RKO (cell line): ENCODE results near the gene LENG8.
A peak's percentile ranks its signal among the peaks of the same experiment; 100 is the strongest.
"Not testable (repeated sequence)": the region's sequence is repeated elsewhere in the genome, so short reads cannot be mapped to it uniquely, and the experiment has no call there.

ENCODE experiments used
- DNase-seq: peaks from one replicate; pipeline ENCODE4 v3.0.0-alpha.2; 2016; ENCODE audit warnings: low spot score

The LENG8 gene

GRCh38 chr19:54462047-54462654, 13.2 kb downstream of the LENG8 start:
- DNase-seq, result peak; percentile 52

DNA sequence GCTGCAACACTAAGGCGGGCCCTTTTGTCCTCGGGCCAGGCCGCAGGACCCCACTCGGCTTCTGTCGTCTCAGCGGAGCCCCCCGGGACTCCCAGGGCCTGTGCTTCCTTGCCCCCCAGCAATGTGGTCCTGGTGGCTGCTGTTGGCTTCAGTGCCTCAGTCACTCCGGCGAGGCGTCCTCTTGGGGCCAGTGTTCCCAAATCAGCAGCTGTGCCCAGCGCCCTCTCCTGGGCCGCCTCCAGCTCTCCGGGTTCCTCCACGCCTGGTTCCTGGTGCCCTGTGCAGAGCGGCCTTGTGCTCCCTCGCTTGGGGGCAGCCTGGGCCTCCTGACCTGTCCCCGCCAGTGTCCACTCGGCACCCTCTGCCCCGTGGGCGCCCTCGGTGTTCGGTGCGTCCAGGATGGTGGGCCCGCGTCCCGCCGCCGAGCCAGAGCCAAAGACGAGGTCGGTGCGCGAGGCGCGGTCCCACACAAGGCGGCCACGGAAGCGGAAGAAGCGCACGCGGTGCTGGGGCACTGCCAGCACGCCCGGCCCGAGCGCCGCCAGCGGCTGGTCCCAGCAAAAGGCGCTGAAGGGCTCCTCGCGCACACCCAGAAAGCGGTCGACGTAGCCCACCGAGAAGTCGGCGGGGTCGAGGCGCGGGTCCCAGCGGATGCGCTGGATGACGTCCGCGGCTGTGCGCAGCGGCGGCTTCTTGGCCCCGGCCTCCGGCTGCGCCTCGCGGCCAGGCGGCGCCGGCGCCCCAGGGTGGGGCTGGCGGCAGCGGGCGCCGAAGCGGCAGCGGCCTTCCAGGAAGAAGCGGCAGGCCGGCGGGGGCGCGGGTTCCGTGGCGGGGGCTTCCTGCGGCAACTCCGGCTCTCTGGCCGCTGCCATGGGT, 13.9 kb downstream of the LENG8 start:
- DNase-seq, result peak; percentile 74

- DNase-seq, result peak; percentile 99
Observed at GRCh38 chr19:54463531-54464043, 14.6 kb downstream of the LENG8 start, which contains the start of gene LENG9. TSS of gene LENG9 (minus strand) at chr19:54463778. CDS start at chr19:54463526, 252 bp downstream.

- DNase-seq, result peak; percentile 90
Observed at GRCh38 chr19:54464044-54464629, 15.1 kb downstream of the LENG8 start.

- peak; percentile 97 for DNase-seq
Observed at GRCh38 chr19:54464630-54465425, 15.8 kb downstream of the LENG8 start.

DNA sequence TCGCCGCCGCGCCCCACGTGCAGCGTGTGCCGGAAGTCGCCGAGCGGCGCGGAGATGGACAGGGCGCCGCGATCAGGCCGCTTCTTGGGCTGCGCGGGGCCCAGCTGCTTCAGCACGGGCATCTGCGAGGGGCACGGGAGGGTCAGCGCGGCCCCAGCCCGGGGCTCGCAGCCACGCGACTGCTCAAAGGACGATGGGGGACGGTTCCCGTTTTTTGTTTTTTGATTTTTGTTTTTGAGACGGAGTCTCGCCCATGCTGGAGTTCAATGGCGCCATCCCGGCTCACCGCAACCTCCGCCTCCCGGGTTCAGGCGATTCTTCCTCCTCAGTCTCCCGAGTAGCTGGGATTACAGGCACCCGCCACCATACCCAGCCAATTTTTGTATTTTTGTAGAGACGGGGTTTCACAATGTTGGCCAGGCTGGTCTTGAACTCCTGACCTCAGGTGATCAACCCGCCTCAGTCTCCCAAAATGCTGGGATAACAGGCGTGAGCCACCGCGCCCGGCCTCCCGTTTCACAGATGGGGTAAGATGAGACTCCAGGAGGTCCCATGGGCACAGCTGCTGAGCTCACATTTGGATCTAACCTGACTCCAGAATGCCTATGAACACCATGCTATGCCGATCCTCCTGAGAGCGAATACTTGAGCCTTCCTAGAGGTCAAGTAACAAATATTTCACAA, 16.6 kb downstream of the LENG8 start:
- no peak for DNase-seq

DNA sequence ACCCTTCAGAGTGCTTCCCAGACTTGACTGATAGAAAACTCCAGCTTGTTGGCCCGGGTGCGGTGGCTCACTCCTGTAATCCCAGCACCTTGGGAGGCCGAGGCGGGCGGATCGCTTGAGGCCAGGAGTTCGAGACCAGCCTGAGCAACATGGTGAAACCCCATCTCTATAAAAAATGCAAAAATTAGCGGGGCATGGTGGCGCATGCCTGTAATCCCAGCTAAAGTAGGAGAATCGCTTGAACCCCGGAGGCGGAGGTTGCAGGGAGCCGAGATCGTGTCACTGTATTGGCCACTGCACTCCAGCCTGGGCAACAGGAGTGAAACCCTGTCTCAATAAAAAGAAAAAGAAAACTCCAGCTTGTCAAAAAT, 17.1 kb downstream of the LENG8 start:
- not testable (repeated sequence) for DNase-seq

DNA sequence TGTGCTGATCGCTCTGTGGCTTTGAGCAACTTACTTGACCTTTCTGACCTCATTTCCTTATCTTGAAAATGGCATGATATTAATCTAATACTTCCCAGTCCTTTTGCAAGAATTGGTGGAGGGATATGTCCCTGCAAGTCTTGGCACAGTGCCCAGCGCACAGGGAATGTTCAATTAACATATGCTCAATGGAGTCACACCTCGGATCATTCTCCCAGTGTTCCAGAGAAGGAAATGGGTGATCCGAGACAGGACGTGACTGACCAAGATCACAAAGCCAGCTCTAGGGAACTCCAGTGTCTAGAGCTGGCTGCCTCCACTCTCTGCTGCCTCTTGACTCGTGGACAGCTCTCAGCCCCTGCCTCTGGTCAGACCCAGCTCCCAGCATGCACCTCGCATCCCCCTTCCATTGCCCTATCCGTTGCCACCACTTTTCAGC, 20.5 kb downstream of the LENG8 start:
- DNase-seq, result no peak

DNA sequence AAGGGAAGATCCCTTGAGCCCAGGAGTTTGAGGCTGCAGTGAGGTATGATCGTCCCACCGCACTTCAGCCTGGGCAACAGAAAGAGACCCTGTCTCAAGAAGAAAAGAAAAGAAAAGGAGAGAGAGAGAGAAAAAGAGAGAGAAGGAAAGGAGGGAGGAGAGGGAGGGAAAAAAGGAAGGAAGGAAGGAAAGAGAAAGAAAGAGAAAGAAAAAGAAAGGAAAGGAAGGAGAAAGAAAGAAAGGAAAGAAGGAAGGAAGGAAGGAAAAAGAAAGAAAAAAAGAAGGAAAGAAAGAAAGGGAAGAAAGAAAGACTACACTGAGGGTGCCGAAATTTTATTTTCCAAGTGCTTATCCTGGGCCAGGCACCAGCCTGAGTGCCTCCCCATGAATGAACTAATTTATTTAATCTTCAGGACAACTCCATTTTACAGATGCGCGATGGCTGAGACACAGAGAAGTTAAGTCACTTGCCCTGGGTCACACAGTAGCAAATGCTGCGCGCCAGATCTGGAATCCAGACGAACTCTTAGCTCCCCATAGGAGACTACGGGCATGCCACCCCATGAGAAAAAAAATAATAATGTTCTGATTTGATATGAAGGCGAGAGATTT, 21.4 kb downstream of the LENG8 start:
- DNase-seq, result no peak

GRCh38 chr19:54470991-54471782, 22.2 kb downstream of the LENG8 start:
- peak; percentile 52 for DNase-seq

DNA sequence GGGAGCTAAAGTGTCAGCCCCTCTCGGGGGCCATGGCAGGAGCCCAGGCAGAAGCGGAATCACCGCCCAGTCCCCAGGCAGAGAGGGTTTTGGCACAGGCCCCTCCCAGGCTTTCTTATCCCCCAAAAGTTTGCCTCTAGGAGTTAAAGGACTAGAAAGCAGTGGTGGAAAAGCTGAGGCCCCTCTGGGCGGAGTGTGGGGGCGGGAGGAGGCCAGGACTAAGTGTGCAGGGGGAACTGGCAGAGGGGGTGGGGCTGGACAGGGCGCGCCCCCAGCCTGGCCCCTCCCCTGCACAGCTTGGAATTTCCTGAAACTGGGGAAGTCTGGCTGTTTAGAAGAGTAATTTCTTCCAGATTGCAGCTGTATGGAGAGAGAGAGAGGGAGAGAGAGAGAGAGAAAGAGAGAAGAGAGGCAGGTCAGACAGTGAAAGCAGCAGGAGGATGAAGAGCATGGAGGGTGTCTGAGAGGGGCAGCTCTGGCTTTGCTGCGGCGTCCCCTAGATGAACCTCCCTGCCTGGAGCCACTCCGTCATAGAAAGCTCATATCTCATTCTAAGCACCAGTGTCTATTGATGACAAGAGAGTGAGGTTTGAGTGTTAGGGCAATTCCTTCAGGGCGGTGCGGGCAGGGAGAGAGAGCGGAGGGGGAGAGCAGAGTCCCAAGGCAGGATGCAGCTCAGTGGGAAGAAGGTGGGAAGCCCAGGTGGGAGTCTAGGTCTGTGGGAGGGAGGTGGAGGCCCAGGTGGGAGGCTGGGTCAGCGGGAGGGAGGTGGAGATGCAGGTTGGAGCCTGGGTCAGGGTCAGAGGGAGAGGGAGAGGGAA, 24.3 kb downstream of the LENG8 start, which contains the start of gene CDC42EP5:
TSS of gene CDC42EP5 (minus strand) at position 226 of the 821 bp plus-strand sequence. CDS start 7,749 bp downstream, outside the sequence.
- DNase-seq, result no peak

- no peak for DNase-seq
Observed at GRCh38 chr19:54473892-54474372, 24.9 kb downstream of the LENG8 start.

- DNase-seq, result no peak
Observed at GRCh38 chr19:54475706-54476105, 26.7 kb downstream of the LENG8 start.

DNA sequence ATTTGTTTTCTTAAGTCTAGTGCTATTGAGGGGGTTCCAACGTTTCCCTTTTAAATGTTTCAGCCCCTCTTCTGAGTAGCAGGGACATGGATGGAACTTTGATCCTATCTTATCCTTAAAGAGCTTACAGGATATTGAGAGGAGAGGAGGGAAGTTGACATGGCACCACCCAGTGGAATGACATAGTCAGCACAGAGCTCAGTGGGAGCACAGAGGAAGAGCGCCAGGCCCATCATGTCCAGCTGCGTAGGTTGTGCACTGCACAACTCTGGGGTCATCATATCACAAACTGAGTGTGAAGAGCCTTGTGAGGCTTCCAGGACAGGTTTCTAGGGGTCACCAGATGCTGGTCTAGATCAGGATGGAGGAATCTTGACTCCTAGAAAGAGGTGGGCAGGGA, 28.7 kb downstream of the LENG8 start:
- no peak for DNase-seq

GRCh38 chr19:54478677-54479266, 29.8 kb downstream of the LENG8 start:
- peak; percentile 56 for DNase-seq

DNA sequence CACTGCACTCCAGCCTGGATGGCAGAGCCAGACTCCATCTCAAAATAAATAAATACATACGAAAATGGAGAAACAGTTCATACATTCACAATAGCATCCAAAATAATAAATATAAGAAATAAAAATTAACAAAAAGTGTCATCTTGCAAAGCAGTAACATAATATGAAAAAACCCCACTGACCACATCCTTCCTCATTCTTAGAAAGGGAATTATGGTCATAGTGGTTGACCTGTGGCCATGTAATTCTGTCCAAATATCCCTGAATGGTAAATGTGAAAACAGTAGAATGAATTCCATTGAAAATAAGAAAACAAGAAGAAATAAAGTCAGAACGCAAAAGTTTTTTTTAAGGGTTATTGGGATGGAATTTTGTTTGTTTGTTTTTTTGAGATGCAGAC, 31.1 kb downstream of the LENG8 start:
- DNase-seq, result no peak

DNA sequence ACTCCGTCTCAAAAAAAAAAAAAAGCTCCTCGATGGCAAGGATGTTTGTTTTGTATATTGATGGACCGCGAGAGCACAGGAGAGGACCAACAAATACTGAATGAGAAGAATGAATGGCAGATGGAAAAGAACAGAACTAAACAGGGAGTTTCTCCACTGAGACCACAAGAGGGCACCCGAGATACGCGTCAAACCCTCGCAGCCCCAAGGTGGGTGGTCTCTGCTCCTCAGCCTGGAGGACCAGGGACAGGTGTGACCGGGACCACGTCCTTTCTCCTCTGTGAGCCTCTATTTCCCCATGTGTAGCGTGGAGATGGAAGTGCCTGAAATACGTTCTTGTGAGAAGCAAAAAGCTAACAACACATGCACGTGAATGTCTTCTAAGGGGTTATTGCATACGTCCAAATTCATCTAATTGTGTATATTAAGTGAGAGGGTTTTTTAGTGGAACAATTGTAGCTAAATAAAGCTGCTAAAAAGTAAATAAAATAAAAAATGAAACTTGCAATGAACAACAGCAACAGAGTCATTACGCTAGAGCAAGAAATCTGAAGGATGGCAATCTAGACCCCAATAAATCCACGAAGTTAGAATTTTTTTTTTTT, 32.4 kb downstream of the LENG8 start:
- no peak for DNase-seq

DNA sequence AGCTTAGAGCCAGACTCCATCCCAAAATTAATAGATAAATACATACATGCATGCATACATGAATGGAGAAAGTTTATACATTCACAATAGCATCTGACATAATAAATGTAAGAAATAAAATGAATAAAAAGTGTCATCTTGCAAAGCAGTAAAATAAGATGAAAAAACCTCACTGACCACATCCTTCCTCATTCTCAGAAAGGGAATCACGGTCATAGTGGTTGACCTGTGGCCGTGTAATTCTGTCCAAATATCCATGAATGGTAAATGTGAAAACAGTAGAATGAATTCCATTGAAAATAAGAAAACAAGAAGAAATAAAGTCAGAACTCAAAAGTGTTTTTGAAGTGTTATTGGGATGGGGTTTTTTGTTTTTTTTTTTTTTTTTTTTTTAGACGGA, 33.9 kb downstream of the LENG8 start:
- no peak for DNase-seq
